Activated T-cell treated with anti-CD3 and anti-CD28 coated beads for 4 hours (primary cell): ENCODE measurements around the gene WDR54.
"Not testable (repeated sequence)": the region's sequence is repeated elsewhere in the genome, so short reads cannot be mapped to it uniquely, and the experiment has no call there.

Experiments
- DNase-seq: peaks from one replicate; pipeline ENCODE4 v3.0.0-alpha.2; 2020

WDR54 gene

GRCh38 chr2:74430502-74430901, 9.0 kb downstream of the WDR54 start:
- DNase-seq = no peak

- DNase-seq = no peak
Measured at GRCh38 chr2:74436111-74436805, 14.7 kb downstream of the WDR54 start.

DNA sequence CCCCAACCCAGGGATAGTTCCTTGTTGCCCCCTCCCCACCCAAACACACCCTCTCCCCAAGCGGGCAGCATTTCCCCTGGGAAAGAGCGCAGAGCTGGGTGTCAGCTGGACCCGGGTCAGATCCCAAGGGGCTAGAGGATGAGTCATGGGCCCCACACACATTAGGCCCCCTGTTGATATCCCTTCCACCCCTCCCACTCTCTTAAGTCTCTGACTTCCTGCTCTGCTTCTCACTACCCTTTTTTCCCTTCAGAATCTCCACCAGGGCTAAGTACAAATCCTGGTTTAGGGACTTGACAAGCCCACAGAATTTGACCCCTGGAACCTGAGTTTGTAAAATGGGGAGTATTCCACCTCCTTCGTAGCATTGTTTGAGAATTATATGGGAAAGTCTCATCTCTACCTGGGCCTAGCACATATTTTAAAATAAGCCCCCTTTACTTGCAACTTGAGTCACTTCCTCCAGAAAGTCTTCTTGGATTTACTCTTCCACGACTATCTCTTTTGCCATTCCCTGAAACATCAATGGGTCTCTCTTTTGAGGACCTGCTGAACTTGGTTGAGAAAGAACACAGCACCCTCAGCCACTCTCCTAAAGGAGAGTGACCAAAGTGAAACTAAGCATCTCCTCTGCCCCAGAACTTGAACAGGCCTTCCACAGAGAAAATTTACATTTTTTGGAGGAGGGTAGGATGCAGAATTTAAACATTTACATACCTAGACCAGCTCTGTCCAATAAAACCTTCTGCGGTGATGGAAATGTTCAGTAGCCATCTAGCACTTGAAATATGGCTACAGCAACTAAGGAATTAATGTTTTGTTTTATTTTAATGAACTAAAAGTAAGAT, 15.5 kb downstream of the WDR54 start:
- DNase-seq = no peak

DNA sequence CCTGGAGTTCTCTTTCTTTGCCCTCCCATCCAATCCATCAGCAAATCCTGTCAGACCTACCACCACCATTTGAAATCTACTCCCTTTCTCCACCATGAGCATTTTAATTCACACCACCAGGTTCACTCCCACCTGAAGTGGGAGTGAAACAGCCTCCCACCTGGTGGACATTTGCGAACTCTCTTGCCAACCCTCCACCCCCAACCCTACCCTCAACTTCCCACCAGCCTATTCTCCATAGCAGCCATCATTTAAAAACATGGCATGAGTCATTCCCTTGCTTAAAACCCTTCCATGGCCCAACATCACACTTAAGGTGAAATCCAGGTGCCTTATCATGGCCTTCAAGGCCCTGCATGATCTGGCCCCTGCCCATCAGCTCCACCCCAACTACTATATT, 16.7 kb downstream of the WDR54 start:
- no peak for DNase-seq

- no peak for DNase-seq
Measured at GRCh38 chr2:74439373-74439772, 17.8 kb downstream of the WDR54 start.

- DNase-seq = no peak
Measured at GRCh38 chr2:74439803-74440377, 18.4 kb downstream of the WDR54 start.

- no peak for DNase-seq
Measured at GRCh38 chr2:74440378-74441169, 19.0 kb downstream of the WDR54 start.

DNA sequence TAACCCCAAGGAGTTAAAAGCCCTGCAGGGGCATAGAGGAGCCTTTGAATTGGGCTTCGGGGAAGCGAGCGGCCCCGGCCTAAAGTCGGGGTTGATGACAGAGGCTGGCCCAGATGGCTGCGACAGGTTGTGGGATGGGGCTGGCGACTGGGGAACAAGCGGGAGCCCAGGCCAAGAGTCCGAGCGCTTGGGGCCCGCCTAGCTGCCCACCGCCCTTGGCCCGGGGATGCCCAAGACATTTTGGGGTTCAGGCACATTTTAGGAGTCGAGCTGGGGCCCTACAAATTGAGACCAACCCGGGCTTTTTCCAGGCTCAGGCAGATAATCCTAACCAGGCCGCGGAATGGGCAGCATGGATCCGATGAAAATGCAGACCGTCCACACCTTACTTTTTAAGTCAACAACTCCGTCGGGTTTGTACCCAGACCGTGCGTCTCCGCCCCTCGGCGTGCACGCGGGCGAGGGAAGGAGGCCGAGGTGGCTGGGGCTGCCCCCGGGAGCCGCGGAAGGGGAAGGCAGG, 19.7 kb downstream of the WDR54 start:
- no peak for DNase-seq

DNA sequence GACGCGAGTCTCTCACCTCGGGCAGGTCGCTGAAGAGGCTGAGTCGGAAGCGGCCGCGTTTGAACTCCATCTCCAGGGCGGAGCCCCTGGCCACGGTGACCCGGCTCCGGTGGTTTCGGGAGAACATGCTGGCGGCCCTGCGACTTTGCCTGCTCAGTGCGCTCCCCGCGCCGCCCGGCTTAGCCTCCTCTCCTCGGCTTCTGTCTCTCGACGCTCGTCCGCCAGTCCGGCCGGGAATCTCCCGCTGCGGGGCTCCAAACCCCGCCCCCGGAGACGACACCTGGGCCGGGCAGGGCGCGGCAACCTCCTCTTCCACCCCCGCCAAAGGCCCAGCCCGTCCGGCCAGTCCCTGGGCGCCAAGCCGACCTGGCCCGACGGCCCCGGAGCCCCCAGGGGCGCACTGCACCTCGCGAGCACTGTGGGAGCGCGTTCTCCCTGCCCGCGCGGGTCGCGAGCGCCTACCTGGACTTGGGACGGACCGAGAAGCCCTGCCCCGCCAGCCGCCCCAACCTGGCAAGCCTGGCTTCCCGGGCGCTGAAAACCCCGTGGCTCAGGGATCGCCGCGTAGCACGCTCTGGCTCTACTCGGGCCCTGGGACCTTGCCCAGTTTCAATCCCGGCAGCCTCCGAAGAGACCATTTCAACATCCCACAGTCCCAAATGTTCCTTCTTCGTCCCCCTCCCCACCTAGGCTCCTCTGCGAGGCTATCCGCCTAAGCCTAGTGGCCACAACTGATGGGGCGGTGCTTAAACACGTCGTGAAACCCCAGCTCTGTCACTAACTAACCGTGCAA, 20.4 kb downstream of the WDR54 start, which contains the start of gene RTKN:
Gene RTKN, minus strand, starts transcription at position 248 of the 793 bp plus-strand sequence. Its CDS starts 121 bp downstream, at position 127.
- DNase-seq = no peak

- DNase-seq = not testable (repeated sequence)
Measured at GRCh38 chr2:74442483-74443297, 21.2 kb downstream of the WDR54 start.

DNA sequence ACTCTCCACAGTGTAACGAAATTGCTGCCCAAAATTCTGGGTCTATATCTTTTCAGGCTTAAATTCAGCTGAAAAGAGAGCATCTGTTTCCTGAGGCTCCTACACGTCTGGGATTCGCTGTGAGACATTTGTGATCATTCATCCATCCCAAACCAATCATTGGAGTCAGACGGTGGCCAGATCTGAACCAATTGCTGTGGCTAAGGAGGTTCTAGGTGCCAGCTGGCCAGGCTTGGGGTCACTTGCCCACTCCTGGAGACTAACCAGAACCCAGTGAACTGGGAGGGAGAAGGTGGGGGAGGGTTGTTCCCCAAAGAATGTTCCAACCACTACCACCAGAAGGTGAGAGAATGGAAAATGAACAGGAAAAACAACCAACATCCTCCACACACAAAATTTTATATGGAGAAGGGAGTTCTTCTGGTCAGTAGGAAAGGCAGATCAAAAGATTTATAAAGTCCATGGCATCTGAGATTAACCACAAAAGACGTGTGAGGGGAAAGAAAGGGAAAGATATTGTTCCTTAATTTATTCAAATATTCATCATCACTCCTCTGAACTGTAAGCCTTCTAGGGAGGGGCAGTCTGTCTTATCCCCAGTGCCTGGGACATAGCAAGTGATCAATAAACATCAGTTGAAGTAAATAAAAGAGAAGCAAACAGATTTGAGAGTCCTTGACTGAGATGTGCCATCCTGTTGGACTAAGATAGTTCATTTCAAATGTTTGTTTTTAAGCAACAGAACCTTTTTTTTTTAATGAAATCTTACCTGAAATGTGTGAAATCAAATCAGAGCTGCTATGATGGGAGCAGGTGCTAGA, 23.2 kb downstream of the WDR54 start:
- DNase-seq = no peak

GRCh38 chr2:74447230-74447999, 25.9 kb downstream of the WDR54 start:
- no peak for DNase-seq

DNA sequence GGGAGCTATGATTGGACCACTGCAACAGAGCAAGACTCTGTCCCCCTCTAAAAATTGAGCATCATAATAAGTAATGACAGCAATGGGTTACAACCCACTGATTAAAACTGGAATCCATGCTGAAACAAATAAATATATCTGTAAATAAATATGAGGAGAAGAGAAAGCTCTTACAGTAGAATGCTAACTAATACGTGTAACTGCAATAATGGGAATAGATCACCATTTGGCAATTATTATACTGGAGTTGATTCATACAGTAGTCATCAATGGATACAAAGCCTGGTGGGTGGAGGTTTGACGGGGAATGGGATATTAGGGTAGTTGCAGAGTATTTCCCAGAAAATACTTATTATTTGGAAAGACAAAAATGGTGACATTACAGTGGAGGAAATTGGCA, 27.2 kb downstream of the WDR54 start:
- DNase-seq = no peak

DNA sequence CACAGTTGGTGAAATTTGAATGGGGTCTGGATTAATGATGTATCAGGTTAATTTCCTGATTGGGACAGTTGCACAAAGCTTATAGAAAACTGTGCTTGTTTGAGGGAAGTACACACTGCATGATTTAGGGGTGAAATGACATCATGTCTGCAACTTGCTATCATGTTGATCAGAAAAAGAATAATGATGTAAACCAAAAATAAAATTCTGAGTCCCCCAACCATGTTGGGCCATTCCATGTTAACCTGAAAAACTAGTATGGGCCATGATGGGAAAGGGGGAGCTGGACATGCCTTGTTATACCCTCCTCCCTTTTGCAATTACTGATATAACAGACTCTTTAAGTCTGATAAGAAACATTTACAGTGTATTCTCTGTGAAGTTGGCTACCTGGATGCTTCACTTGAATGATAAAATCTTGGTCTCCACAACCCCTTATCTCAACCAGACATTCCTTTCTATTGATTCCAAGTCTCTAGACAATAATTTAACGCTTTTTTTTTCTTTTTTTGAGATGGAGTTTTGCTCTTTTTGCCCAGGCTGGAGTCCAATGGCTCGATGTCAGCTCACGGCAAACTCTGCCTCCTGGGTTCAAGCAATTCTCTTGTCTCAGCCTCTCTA, 29.1 kb downstream of the WDR54 start:
- DNase-seq = no peak

GRCh38 chr2:74454654-74455511, 33.4 kb downstream of the WDR54 start, which contains the start of gene INO80B:
INO80B (plus strand) TSS chr2:74455087; CDS start chr2:74455117, 30 bp downstream.
- DNase-seq = peak; percentile 96

DNA sequence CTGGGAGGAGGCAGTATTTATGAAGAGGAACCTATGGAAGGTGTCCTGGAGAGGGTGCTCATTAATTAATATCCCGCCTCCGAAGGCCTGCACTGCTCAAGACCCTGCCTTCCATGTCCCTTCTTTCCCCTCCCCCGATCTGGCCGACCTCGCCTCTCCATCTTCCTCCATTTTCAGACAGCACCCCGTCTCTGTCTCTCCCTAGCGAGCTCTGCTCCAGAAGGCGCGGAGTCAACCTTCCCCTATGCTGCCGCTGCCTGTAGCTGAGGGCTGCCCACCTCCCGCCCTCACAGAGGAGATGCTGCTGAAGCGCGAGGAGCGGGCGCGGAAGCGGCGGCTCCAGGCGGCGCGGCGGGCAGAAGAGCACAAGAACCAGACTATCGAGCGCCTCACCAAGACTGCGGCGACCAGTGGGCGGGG, 35.6 kb downstream of the WDR54 start:
- no peak for DNase-seq

DNA sequence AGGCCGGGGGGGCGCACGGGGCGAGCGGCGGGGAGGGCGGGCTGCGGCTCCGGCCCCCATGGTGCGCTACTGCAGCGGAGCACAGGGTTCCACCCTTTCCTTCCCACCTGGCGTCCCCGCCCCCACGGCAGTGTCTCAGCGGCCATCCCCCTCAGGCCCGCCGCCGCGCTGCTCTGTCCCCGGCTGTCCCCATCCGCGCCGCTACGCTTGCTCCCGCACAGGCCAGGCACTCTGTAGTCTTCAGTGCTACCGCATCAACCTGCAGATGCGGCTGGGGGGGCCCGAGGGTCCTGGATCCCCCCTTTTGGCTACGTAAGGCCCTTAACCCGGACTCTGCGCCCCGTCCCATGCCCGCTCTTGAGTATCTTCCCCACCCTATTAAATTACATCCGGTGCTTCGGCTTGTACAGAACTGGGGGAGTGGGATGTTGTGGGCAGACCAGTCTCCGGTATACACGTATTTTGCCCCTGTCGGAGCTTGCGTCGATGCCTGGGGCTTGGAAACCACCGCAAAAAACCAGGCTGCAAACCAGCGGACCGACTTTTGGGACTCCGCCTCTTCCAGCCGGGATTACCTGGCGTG, 36.1 kb downstream of the WDR54 start:
- DNase-seq = peak; percentile 69
